SK-N-SH treated with all-trans-retinoic acid at 6 μM for 48 hours (cell line): ENCODE measurements around the gene ABHD2.
A peak's percentile ranks its signal among the peaks of the same experiment; 100 is the strongest.

Experiments
- ARNTL ChIP-seq: fragments of 450-650 bp; formaldehyde crosslinking; IDR thresholded peaks from 2 replicates; pipeline ENCODE4 v1.5.0; 2020; ENCODE audit warnings: low read depth, mild to moderate bottlenecking, moderate library complexity, borderline replicate concordance
- CSDC2 ChIP-seq: fragments of 250-450 bp; sonication (Bioruptor Pico); IDR thresholded peaks from 2 replicates; pipeline ENCODE4 v1.5.0; 2020; ENCODE audit warnings: mild to moderate bottlenecking, moderate library complexity
- ISL1 ChIP-seq: fragments of 250-450 bp; sonication (Bioruptor Pico); IDR thresholded peaks from 2 replicates; pipeline ENCODE4 v2.1.2; 2022; ENCODE audit warnings: mild to moderate bottlenecking, moderate library complexity
- OSR1 ChIP-seq: fragments of 250-450 bp; sonication (Bioruptor Pico); IDR thresholded peaks from 2 replicates; pipeline ENCODE4 v1.8.0; 2022; ENCODE audit warnings: moderate library complexity, mild to moderate bottlenecking, inconsistent platforms
- TCF4 ChIP-seq: fragments of 250-450 bp; sonication (Bioruptor Pico); IDR thresholded peaks from 2 replicates; pipeline ENCODE4 v1.8.0; 2021; ENCODE audit warnings: mild to moderate bottlenecking, moderate library complexity, borderline replicate concordance
- TOX ChIP-seq: fragments of 250-450 bp; sonication (Bioruptor Pico); IDR thresholded peaks from 2 replicates; pipeline ENCODE4 v1.8.0; 2021; ENCODE audit warnings: mild to moderate bottlenecking, moderate library complexity, borderline replicate concordance
- ZC3H10 ChIP-seq: fragments of 250-450 bp; sonication (Bioruptor Pico); IDR thresholded peaks from 2 replicates; pipeline ENCODE4 v1.5.1; 2021; ENCODE audit warnings: mild to moderate bottlenecking, moderate library complexity
- ZFP3 ChIP-seq: fragments of 250-450 bp; sonication (Bioruptor Pico); IDR thresholded peaks from 2 replicates; pipeline ENCODE4 v1.5.0; 2020; ENCODE audit warnings: mild to moderate bottlenecking, moderate library complexity
- ZFP30 ChIP-seq: fragments of 450-650 bp; formaldehyde crosslinking; IDR thresholded peaks from 2 replicates; pipeline ENCODE4 v1.5.0; 2022; ENCODE audit warnings: mild to moderate bottlenecking, moderate library complexity
- ZNF70 ChIP-seq: fragments of 450-650 bp; formaldehyde crosslinking; IDR thresholded peaks from 2 replicates; pipeline ENCODE4 v1.5.0; 2020; ENCODE audit warnings: mild to moderate bottlenecking, moderate library complexity
- ZNF8 ChIP-seq: fragments of 450-650 bp; formaldehyde crosslinking; IDR thresholded peaks from 2 replicates; pipeline ENCODE4 v1.5.0; 2020; ENCODE audit warnings: mild to moderate bottlenecking, moderate library complexity
- TF ChIP-seq, protein P1 (sequence below): fragments of 250-450 bp; sonication (Bioruptor Pico); IDR thresholded peaks from 2 replicates; pipeline ENCODE4 v1.5.1; 2020; ENCODE audit warnings: low read depth, mild to moderate bottlenecking, moderate library complexity
- TF ChIP-seq, protein P2 (sequence below): fragments of 250-450 bp; sonication (Bioruptor Pico); IDR thresholded peaks from 2 replicates; pipeline ENCODE4 v1.8.0; 2020; ENCODE audit warnings: mild to moderate bottlenecking, moderate library complexity, borderline replicate concordance
- TF ChIP-seq, protein P3 (sequence below): fragments of 250-450 bp; sonication (Bioruptor Pico); IDR thresholded peaks from 2 replicates; pipeline ENCODE4 v1.5.1; 2021; ENCODE audit warnings: mild to moderate bottlenecking, moderate library complexity

GRCh38 chr15:89108835-89109234 is 20.6 kb downstream of the ABHD2 start:
- TF ChIP-seq, protein P1, sequence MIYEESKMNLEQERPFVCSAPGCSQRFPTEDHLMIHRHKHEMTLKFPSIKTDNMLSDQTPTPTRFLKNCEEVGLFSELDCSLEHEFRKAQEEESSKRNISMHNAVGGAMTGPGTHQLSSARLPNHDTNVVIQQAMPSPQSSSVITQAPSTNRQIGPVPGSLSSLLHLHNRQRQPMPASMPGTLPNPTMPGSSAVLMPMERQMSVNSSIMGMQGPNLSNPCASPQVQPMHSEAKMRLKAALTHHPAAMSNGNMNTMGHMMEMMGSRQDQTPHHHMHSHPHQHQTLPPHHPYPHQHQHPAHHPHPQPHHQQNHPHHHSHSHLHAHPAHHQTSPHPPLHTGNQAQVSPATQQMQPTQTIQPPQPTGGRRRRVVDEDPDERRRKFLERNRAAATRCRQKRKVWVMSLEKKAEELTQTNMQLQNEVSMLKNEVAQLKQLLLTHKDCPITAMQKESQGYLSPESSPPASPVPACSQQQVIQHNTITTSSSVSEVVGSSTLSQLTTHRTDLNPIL: no peak
- no peak for TF ChIP-seq OSR1 (CRISPR knock-in tag)
- TF ChIP-seq ZFP3 (CRISPR knock-in tag): no peak
- TF ChIP-seq ARNTL: no peak
- TF ChIP-seq, protein P2, sequence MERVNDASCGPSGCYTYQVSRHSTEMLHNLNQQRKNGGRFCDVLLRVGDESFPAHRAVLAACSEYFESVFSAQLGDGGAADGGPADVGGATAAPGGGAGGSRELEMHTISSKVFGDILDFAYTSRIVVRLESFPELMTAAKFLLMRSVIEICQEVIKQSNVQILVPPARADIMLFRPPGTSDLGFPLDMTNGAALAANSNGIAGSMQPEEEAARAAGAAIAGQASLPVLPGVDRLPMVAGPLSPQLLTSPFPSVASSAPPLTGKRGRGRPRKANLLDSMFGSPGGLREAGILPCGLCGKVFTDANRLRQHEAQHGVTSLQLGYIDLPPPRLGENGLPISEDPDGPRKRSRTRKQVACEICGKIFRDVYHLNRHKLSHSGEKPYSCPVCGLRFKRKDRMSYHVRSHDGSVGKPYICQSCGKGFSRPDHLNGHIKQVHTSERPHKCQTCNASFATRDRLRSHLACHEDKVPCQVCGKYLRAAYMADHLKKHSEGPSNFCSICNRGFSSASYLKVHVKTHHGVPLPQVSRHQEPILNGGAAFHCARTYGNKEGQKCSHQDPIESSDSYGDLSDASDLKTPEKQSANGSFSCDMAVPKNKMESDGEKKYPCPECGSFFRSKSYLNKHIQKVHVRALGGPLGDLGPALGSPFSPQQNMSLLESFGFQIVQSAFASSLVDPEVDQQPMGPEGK (CRISPR knock-in tag): no peak
- TF ChIP-seq ZNF70 (CRISPR knock-in tag): no peak
- TF ChIP-seq CSDC2: no peak
- no peak for TF ChIP-seq ZC3H10
- no peak for TF ChIP-seq ZFP30 (CRISPR knock-in tag)
- no peak for TF ChIP-seq TOX
- TF ChIP-seq TCF4: 0 out of 2 replicates have a peak, but pooled peaks have one; percentile 21
- TF ChIP-seq, protein P3, sequence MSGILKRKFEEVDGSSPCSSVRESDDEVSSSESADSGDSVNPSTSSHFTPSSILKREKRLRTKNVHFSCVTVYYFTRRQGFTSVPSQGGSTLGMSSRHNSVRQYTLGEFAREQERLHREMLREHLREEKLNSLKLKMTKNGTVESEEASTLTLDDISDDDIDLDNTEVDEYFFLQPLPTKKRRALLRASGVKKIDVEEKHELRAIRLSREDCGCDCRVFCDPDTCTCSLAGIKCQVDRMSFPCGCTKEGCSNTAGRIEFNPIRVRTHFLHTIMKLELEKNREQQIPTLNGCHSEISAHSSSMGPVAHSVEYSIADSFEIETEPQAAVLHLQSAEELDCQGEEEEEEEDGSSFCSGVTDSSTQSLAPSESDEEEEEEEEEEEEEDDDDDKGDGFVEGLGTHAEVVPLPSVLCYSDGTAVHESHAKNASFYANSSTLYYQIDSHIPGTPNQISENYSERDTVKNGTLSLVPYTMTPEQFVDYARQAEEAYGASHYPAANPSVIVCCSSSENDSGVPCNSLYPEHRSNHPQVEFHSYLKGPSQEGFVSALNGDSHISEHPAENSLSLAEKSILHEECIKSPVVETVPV (CRISPR knock-in tag): no peak
- TF ChIP-seq ZNF8: no peak
- no peak for TF ChIP-seq ISL1 (CRISPR knock-in tag)
